HepG2 (cell line): ENCODE data around the gene PA2G4. TPM values are rescaled to one million over a fixed set of nuclear protein-coding genes. Genes with fewer than 3 reads are reported as not detected.

Source experiments
- BRD4 ChIP-seq: sonication (generic); formaldehyde crosslinking; IDR thresholded peaks from 2 replicates; pipeline ENCODE4 v1.4.0; 2020; ENCODE audit warnings: missing genetic modification reagents
- JUN ChIP-seq: sonication (generic); formaldehyde crosslinking; IDR thresholded peaks from 2 replicates; pipeline ENCODE4 v1.4.0; 2020; ENCODE audit warnings: mild to moderate bottlenecking, missing genetic modification reagents
- MIXL1 ChIP-seq: IDR thresholded peaks from 2 replicates; pipeline ENCODE4 v1.6.1; 2016
- NFE2L1 ChIP-seq: sonication (generic); formaldehyde crosslinking; IDR thresholded peaks from 2 replicates; pipeline ENCODE4 v1.4.0; 2020; ENCODE audit warnings: missing genetic modification reagents, mild to moderate bottlenecking, borderline replicate concordance
- NFIC ChIP-seq: IDR thresholded peaks from 2 replicates; pipeline ENCODE4 v1.6.1; 2012; ENCODE audit warnings: mild to moderate bottlenecking, low read length, inconsistent platforms
- PHF21A ChIP-seq: sonication (generic); formaldehyde crosslinking; IDR thresholded peaks from 2 replicates; pipeline ENCODE4 v1.5.0; 2020; ENCODE audit warnings: mild to moderate bottlenecking, missing genetic modification reagents
- RFX1 ChIP-seq: fragments of 450-650 bp; IDR thresholded peaks from 2 replicates; pipeline ENCODE4 v1.6.1; 2017
- SIN3B ChIP-seq: fragments of 150-350 bp; IDR thresholded peaks from 2 replicates; pipeline ENCODE4 v1.6.1; 2014; ENCODE audit warnings: low read length
- ZFP36L1 ChIP-seq: sonication (generic); formaldehyde crosslinking; IDR thresholded peaks from 2 replicates; pipeline ENCODE4 v1.8.0; 2022; ENCODE audit warnings: mild to moderate bottlenecking, missing genetic modification reagents, moderate library complexity
- ZFP90 ChIP-seq: sonication (generic); formaldehyde crosslinking; IDR thresholded peaks from 2 replicates; pipeline ENCODE4 v1.8.0; 2022; ENCODE audit warnings: missing genetic modification reagents, mild to moderate bottlenecking, inconsistent platforms, borderline replicate concordance
- ZFP91 ChIP-seq: sonication (generic); formaldehyde crosslinking; IDR thresholded peaks from 2 replicates; pipeline ENCODE4 v1.9.0; 2022; ENCODE audit warnings: missing genetic modification reagents, mild to moderate bottlenecking, borderline replicate concordance
- ZFYVE20 ChIP-seq: sonication (generic); formaldehyde crosslinking; IDR thresholded peaks from 2 replicates; pipeline ENCODE4 v1.8.0; 2023; ENCODE audit warnings: low read depth, mild to moderate bottlenecking, moderate library complexity, missing genetic modification reagents, borderline replicate concordance
- ZNF563 ChIP-seq: sonication (generic); formaldehyde crosslinking; IDR thresholded peaks from 2 replicates; pipeline ENCODE4 v1.8.0; 2022; ENCODE audit warnings: mild to moderate bottlenecking, moderate library complexity, missing genetic modification reagents
- ZNF790 ChIP-seq: sonication (generic); formaldehyde crosslinking; IDR thresholded peaks from 2 replicates; pipeline ENCODE4 v1.8.0; 2022; ENCODE audit warnings: missing genetic modification reagents, mild to moderate bottlenecking, borderline replicate concordance
- polyA plus RNA-seq, 8 experiments: library from polyadenylated mRNA; depleted of rRNA in 3 of 8; stranded (reverse) in 7 of 8; unstranded in 1 of 8; fragments of >200 nt; fragmentation: Illumina TruSeq in 4 of 8; extraction: Trizol in 4 of 8; gene quantifications; 2 replicates each; pipeline versions ENCODE4 v1.2.1 to v1.2.3, GENCODE V29; 2011 to 2016; ENCODE audit warnings: low read depth in 4 of 8, missing spikeins in 1 of 8, mixed read lengths in 1 of 8; ENCODE audit not compliant: insufficient read depth in 1 of 8
- total RNA-seq, 5 experiments: library from RNA; depleted of rRNA; stranded (reverse); fragments of >200 nt; fragmentation: Illumina TruSeq; extraction: Trizol; gene quantifications; 2 replicates each; pipeline ENCODE4 v1.2.3, GENCODE V29; 2016; ENCODE audit warnings: low read depth in 1 of 5
- TF ChIP-seq, protein P1 (sequence below): sonication (generic); formaldehyde crosslinking; conservative IDR thresholded peaks from 2 replicates; pipeline ENCODE4 v1.8.1; 2023; ENCODE audit warnings: missing genetic modification reagents
- TF ChIP-seq, protein P2 (sequence below), 2 experiments: fragments of 450-650 bp in 1 of 2; sonication (generic) in 1 of 2; formaldehyde crosslinking; IDR thresholded peaks; 2 replicates each; pipeline versions ENCODE4 v1.5.0 to v1.8.0; 2020 to 2022; ENCODE audit warnings: mild to moderate bottlenecking in 1 of 2, missing genetic modification reagents in 1 of 2
- TF ChIP-seq, protein P3 (sequence below): IDR thresholded peaks from 2 replicates; pipeline ENCODE4 v1.6.1; 2012; ENCODE audit warnings: inconsistent platforms
- TF ChIP-seq, protein P4 (sequence below): sonication (generic); formaldehyde crosslinking; IDR thresholded peaks from 2 replicates; pipeline ENCODE4 v1.8.0; 2022; ENCODE audit warnings: mild to moderate bottlenecking, missing genetic modification reagents, borderline replicate concordance
- TF ChIP-seq, protein P5 (sequence below): sonication (generic); formaldehyde crosslinking; IDR thresholded peaks from 2 replicates; pipeline ENCODE4 v1.4.0; 2020; ENCODE audit warnings: low read depth, missing genetic modification reagents

The PA2G4 gene
- total and polyA plus RNA-seq, 2 of the 13 experiments (the other 11 are each of a cell fraction or from before 2014, with no cell fraction given): 147 to 240 TPM

GRCh38 chr12:56081393-56082347 is 22.7 kb upstream of the PA2G4 start (continued):
- TF ChIP-seq ZFP91: peak; percentile 70
- no peak for TF ChIP-seq ZFYVE20 (CRISPR knock-in tag)
- TF ChIP-seq ZFP36L1 (CRISPR knock-in tag): peak; percentile 67; the same call in 1 of the 2 replicates
- peak; percentile 83 for TF ChIP-seq JUN (CRISPR knock-in tag)
- TF ChIP-seq, protein P1, sequence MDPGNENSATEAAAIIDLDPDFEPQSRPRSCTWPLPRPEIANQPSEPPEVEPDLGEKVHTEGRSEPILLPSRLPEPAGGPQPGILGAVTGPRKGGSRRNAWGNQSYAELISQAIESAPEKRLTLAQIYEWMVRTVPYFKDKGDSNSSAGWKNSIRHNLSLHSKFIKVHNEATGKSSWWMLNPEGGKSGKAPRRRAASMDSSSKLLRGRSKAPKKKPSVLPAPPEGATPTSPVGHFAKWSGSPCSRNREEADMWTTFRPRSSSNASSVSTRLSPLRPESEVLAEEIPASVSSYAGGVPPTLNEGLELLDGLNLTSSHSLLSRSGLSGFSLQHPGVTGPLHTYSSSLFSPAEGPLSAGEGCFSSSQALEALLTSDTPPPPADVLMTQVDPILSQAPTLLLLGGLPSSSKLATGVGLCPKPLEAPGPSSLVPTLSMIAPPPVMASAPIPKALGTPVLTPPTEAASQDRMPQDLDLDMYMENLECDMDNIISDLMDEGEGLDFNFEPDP (CRISPR knock-in tag): no peak
- TF ChIP-seq, protein P2, sequence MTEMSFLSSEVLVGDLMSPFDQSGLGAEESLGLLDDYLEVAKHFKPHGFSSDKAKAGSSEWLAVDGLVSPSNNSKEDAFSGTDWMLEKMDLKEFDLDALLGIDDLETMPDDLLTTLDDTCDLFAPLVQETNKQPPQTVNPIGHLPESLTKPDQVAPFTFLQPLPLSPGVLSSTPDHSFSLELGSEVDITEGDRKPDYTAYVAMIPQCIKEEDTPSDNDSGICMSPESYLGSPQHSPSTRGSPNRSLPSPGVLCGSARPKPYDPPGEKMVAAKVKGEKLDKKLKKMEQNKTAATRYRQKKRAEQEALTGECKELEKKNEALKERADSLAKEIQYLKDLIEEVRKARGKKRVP (CRISPR knock-in tag; IDR thresholded peaks at IDR 0.05): peak in 1 of 2 experiments; percentile 88; a peak in 2 of 4 replicates
- TF ChIP-seq, protein P3, sequence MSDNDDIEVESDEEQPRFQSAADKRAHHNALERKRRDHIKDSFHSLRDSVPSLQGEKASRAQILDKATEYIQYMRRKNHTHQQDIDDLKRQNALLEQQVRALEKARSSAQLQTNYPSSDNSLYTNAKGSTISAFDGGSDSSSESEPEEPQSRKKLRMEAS: peak; percentile 95
- no peak for TF ChIP-seq ZNF790 (CRISPR knock-in tag)
- no peak; the same call in 1 of the 2 replicates for TF ChIP-seq ZNF563 (CRISPR knock-in tag)
- TF ChIP-seq MIXL1: peak; percentile 94
- TF ChIP-seq, protein P4, sequence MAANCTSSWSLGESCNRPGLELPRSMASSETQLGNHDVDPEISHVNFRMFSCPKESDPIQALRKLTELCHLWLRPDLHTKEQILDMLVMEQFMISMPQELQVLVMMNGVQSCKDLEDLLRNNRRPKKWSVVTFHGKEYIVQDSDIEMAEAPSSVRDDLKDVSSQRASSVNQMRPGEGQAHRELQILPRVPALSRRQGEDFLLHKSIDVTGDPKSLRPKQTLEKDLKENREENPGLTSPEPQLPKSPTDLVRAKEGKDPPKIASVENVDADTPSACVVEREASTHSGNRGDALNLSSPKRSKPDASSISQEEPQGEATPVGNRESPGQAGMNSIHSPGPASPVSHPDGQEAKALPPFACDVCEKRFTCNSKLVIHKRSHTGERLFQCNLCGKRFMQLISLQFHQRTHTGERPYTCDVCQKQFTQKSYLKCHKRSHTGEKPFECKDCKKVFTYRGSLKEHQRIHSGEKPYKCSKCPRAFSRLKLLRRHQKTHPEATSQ (CRISPR knock-in tag): no peak; the same call in 1 of the 2 replicates
- TF ChIP-seq SIN3B: no peak
- TF ChIP-seq NFIC: peak; percentile 91
- peak; percentile 100 for TF ChIP-seq PHF21A
- peak; percentile 68 for TF ChIP-seq ZFP90 (CRISPR knock-in tag)
- peak; percentile 84 for TF ChIP-seq BRD4
- TF ChIP-seq NFE2L1 (CRISPR knock-in tag): no peak
- no peak for TF ChIP-seq RFX1
- TF ChIP-seq, protein P5, sequence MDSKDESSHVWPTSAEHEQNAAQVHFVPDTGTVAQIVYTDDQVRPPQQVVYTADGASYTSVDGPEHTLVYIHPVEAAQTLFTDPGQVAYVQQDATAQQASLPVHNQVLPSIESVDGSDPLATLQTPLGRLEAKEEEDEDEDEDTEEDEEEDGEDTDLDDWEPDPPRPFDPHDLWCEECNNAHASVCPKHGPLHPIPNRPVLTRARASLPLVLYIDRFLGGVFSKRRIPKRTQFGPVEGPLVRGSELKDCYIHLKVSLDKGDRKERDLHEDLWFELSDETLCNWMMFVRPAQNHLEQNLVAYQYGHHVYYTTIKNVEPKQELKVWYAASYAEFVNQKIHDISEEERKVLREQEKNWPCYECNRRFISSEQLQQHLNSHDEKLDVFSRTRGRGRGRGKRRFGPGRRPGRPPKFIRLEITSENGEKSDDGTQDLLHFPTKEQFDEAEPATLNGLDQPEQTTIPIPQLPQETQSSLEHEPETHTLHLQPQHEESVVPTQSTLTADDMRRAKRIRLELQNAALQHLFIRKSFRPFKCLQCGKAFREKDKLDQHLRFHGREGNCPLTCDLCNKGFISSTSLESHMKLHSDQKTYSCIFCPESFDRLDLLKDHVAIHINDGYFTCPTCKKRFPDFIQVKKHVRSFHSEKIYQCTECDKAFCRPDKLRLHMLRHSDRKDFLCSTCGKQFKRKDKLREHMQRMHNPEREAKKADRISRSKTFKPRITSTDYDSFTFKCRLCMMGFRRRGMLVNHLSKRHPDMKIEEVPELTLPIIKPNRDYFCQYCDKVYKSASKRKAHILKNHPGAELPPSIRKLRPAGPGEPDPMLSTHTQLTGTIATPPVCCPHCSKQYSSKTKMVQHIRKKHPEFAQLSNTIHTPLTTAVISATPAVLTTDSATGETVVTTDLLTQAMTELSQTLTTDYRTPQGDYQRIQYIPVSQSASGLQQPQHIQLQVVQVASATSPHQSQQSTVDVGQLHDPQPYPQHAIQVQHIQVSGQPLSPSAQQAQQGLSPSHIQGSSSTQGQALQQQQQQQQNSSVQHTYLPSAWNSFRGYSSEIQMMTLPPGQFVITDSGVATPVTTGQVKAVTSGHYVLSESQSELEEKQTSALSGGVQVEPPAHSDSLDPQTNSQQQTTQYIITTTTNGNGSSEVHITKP (CRISPR knock-in tag): peak; percentile 93
